ENCODE data around the gene EMILIN3.

- no peak for TF ChIP-seq EZH2 (IDR thresholded peaks at IDR 0.05)
- TF ChIP-seq POLR2AphosphoS5 (IDR thresholded peaks at IDR 0.05; ENCODE audit: borderline replicate concordance, low read depth, low read length) = no peak
- TF ChIP-seq FOXP2 (optimal IDR thresholded peaks at IDR 0.05; ENCODE audit: control extremely low read depth, extremely low read length, insufficient read depth) = no peak
Observed at GRCh38 chr20:41411391-41411847, 44.8 kb upstream of the EMILIN3 start.
